ENCODE measurements around the gene MC5R. TPM values are rescaled to one million over a fixed set of nuclear protein-coding genes. Genes with fewer than 3 reads are reported as not detected.
A peak's percentile ranks its signal among the peaks of the same experiment; 100 is the strongest.

The MC5R gene
- not detected for polyA plus RNA-seq (2013, experiment 1 of 2; ENCODE audit: insufficient read length)
- polyA plus RNA-seq (2013, experiment 2 of 2; ENCODE audit: insufficient read length), result not detected

DNA sequence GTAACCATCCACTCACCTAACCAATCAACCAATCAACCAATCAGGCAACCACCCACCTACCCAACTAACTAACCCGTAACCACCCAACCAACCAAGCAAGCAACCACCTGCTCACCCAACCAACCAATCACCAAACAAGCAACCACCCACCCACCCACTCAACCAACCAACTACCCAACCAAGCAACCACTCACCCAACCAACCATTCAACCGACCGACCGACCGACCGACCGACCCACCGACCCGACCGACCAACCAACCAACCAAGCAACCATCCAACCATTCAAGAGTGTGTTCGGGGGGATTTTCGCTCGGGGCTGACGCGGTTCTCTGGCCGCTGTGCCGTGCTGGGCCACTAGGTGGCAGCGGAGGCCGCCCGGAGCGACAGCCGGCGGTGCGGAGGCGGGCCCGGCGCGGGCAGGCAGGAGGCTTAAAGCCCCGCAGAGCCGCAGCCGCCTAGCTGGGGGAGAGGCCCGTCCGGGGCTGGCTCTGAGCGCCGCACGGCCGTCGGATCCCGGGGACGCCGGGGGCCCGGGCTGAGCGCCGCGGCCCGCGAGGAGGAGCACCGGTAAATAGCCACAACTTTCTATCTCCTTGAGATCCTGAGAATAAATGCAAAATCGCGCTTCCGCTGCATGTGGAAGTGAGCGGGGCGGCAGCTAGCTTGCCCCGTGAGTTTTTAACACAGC lies at the start of gene MC5R:
TSS of gene MC5R (plus strand) at position 443 of the 689 bp plus-strand sequence. CDS start 1,617 bp downstream, outside the sequence.
- DNase-seq, result peak; percentile 41

- no peak for DNase-seq
Observed at GRCh38 chr18:13775058-13775457, 48.9 kb upstream of the MC5R start.

DNA sequence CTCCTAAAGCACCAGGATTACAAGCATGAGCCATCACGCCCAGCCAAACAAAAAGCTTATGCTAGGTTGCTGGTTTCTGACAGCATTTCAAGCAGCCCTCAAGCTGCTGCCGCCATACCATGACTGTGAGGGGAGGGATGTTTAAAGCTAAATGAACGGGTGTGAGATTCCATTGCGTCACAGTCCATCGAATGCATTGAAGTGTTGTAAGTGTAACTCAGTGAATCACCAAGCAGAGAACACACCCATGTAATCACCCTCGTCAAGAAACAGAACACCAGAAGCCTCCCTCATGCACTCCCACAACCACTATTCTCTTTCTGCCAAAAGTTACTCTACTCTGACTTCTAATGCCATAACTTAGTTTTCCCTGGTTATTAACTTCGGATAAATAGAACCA lies 32.8 kb upstream of the MC5R start:
- no peak for DNase-seq

GRCh38 chr18:13793819-13794218 lies 30.1 kb upstream of the MC5R start:
- DNase-seq, result no peak

GRCh38 chr18:13796515-13796914 lies 27.4 kb upstream of the MC5R start:
- DNase-seq, result no peak

- peak; percentile 4 for DNase-seq
Observed at GRCh38 chr18:13797157-13797611, 26.8 kb upstream of the MC5R start.

- no peak for DNase-seq
Observed at GRCh38 chr18:13799396-13799795, 24.6 kb upstream of the MC5R start.

DNA sequence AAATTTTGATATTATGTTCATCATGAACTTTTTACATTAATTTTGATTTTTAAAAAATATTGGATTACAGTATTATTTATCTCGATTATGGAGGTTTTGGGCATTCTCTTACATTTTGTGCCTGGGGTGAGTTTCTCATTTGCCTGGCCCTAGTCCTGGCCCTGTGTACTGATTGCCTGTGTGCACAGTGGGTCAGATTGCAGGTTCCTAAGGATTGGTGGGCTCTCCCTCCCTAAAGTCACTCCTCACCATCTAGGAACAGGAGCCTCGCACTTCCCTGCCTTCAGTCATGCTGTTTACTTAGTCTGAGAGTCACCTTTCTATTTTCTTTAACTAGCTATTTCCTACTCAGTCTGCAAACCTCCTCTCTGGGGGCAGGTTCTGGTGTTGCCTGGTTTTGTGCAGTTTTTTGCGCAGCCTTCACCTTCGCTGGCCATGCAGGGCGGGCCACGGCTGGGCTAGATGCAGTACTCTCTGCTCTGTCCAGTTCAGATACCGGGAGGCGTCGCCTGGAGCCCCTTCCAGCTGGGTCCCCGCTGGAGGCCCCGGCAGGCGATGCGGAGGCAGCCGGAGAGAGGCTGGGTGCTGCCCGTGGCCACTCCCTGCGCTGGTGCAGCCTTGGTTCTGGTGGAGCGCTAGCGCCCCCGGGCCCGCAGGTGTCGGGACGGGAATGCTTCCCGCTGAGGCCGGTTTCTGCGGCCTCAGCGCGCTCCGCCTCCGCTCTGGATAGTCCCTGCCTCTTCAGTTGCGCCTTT lies 23.3 kb upstream of the MC5R start:
- DNase-seq, result peak; percentile 3

DNA sequence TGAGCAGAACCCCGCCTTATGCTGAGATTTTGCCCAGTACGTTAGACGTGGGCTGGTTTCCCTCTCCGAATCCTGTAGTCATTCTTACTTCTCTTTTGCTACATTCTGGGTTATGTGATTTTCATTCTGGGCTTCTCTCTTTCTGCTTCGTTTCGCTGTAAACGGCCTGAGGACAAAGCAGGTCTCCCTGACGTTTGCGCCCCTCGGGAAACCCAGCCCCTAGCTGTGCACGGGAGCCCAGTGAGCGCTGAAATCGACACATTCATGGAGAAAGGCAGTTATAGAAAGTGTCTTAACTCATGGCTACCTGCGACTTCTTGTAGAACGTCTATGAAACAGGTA lies 22.7 kb upstream of the MC5R start:
- no peak for DNase-seq

GRCh38 chr18:13804305-13804704 lies 19.6 kb upstream of the MC5R start:
- DNase-seq, result no peak

DNA sequence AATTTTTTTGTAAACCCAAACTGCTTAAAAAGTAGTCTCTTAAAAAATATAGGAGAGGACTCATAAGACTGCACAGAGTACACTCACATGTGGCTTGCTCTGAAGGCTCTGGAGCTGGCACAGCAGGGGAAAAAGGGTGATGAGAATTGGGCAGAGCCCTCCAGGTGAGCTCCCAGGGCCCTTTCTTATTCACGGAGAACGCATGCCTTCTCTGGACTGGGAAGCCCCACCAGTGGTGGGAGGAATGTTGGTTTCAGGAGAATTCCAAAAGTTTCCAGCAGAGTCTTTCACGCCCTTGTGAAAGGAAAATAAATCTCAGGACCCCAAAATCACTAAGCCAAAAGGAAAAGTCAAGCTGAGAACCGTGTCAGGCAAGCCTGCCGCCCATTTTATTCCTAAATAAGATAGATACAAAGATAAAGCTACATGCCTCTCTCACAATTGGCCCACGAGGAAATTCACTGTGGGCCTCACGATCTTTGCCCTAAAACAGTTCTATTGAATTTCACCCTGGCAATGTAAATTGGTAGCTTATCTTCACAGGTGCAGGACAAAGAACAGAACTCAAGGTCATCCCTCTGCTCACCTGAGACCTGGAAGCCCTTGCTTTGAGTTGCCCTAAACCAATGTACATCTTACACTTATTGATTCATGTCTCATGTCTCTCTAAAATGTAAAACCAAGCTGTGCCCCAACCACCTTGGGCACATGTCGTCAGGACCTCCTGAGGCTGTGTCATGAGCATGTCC lies 15.5 kb upstream of the MC5R start:
- DNase-seq, result no peak

- DNase-seq, result no peak
Observed at GRCh38 chr18:13809043-13809430, 14.9 kb upstream of the MC5R start.

DNA sequence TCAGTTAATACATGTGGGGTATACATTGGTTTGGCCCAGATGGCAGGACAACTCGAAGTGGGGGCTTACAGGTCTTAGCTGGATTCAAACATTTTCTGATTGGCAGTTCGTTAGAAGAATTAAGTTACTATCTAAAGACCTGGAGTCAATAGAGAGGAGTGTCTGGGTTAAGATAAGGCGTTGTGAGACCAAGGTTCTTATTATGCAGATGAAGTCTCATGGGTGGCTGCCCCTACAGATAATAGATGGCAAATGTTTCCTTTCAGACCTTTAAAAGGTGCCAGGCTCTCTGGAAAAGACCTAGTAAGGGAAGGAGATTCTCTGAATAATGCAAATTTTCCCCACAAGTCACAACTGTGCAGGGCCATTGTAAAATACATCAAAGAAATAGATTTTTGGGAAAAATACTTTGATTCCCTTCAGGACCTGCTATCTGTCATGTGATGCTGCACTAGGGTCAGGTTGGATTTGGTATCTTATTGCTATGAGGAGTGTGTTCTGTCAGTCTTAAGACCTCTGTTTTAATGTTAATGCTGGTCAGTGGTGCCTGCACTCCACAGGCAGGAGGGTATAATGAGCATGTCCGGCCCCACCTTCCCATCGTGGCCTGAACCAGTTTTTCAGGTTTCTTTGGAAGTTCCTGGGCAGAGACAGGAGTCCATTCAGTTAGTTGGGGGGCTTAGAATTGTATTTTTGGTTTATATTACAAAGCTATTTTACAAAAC lies 14.3 kb upstream of the MC5R start:
- no peak for DNase-seq

GRCh38 chr18:13810950-13811485 lies 12.9 kb upstream of the MC5R start:
- no peak for DNase-seq

GRCh38 chr18:13811993-13812392 lies 12.0 kb upstream of the MC5R start:
- no peak for DNase-seq

- peak; percentile 54 for DNase-seq
Observed at GRCh38 chr18:13813271-13813849, 10.6 kb upstream of the MC5R start.

- no peak for DNase-seq
Observed at GRCh38 chr18:13826209-13826608, 2.3 kb downstream of the MC5R start.

- DNase-seq, result no peak
Observed at GRCh38 chr18:13831864-13832508, 8.0 kb downstream of the MC5R start.

DNA sequence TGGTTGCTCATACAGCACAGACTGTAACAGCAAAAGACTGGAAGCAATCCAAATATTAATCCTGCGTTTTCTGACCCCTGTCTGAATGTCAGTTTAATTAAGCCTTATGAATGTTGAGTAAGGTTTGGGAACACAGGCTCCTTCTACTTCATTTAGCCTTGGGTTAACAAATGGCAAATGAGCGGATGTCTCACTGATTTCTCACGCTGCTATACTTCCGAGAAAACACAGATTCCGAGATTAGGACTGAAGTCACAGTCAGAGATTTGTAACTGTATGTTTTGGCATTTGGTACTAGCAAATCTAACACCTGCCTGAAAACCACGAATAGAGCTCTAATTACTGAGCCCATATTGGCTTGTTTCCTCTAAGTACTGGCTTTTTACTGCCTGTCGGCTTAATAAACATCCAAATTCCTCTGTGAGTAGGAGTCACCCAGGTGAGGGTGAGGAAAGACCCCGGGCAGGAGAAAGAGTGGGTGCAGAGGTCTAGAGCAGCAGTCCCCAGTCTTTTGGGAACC lies 10.6 kb downstream of the MC5R start:
- no peak for DNase-seq

GRCh38 chr18:13835202-13835601 lies 11.3 kb downstream of the MC5R start:
- DNase-seq, result no peak

- DNase-seq, result no peak
Observed at GRCh38 chr18:13836559-13836958, 12.6 kb downstream of the MC5R start.
